IPS-15b (cell line): ENCODE data around the gene CREB1.
A peak's percentile ranks its signal among the peaks of the same experiment; 100 is the strongest.

Source experiments
- H3K27me3 ChIP-seq: one replicate; pipeline ENCODE4 v1.6.1; 2013; ENCODE audit warnings: low read length; ENCODE audit not compliant: control insufficient read depth, insufficient read depth
- H3K36me3 ChIP-seq: one replicate; pipeline ENCODE4 v1.6.1; 2013; ENCODE audit warnings: low read length; ENCODE audit not compliant: control insufficient read depth, insufficient read depth
- H3K4me1 ChIP-seq: one replicate; pipeline ENCODE4 v1.6.1; 2013; ENCODE audit warnings: mild to moderate bottlenecking, low read length; ENCODE audit not compliant: control insufficient read depth, insufficient read depth
- H3K4me3 ChIP-seq: one replicate; pipeline ENCODE4 v1.5.1; 2013; ENCODE audit warnings: low read depth, low read length
- H3K9ac ChIP-seq: one replicate; pipeline ENCODE4 v1.6.1; 2013; ENCODE audit warnings: low read depth, mild to moderate bottlenecking, low read length
- H3K9me3 ChIP-seq: one replicate; pipeline ENCODE4 v1.6.1; 2013; ENCODE audit warnings: mild to moderate bottlenecking, low read length; ENCODE audit not compliant: control insufficient read depth, insufficient read depth

CREB1 gene

GRCh38 chr2:207530160-207531031 is 634 bp downstream of the CREB1 start:
- Histone ChIP-seq H3K4me3 (peak overlapping the region; percentile 88), H3K9me3 (no peaks in the 10 kb centered on the region), H3K27me3 (peaks cover 13% of the 10 kb centered on the region), H3K9ac (peak overlapping the region; percentile 93), H3K36me3 (no peaks in the 10 kb centered on the region), H3K4me1 (peaks cover 7% of the 10 kb centered on the region)

- Histone ChIP-seq H3K4me1 (peaks cover 7% of the 10 kb centered on the region), H3K36me3 (no peaks in the 10 kb centered on the region), H3K27me3 (peaks cover 13% of the 10 kb centered on the region), H3K9ac (peak overlapping the region; percentile 66), H3K4me3 (peak overlapping the region; percentile 80), H3K9me3 (no peaks in the 10 kb centered on the region)
Measured at GRCh38 chr2:207531032-207531952, 1.5 kb downstream of the CREB1 start.

- Histone ChIP-seq H3K36me3 (no peaks in the 10 kb centered on the region), H3K4me1 (peaks cover 7% of the 10 kb centered on the region), H3K9ac (no peak overlapping the region), H3K27me3 (peaks cover 9% of the 10 kb centered on the region), H3K4me3 (no peak overlapping the region), H3K9me3 (no peaks in the 10 kb centered on the region)
Measured at GRCh38 chr2:207532676-207533075, 2.9 kb downstream of the CREB1 start.

GRCh38 chr2:207533461-207534008 is 3.8 kb downstream of the CREB1 start:
- no peak overlapping the region for H3K4me3 ChIP-seq
- H3K4me1 ChIP-seq: no peaks in the 10 kb centered on the region
- H3K9me3 ChIP-seq: no peaks in the 10 kb centered on the region
- no peaks in the 10 kb centered on the region for H3K36me3 ChIP-seq
- no peak overlapping the region for H3K9ac ChIP-seq
- peaks cover under 1% of the 10 kb centered on the region for H3K27me3 ChIP-seq

- Histone ChIP-seq H3K4me1 (no peaks in the 10 kb centered on the region), H3K36me3 (no peaks in the 10 kb centered on the region), H3K4me3 (no peak overlapping the region), H3K9ac (no peak overlapping the region), H3K27me3 (no peaks in the 10 kb centered on the region), H3K9me3 (no peaks in the 10 kb centered on the region)
Measured at GRCh38 chr2:207534417-207534816, 4.7 kb downstream of the CREB1 start.

GRCh38 chr2:207539470-207539869 is 9.7 kb downstream of the CREB1 start:
- H3K27me3 ChIP-seq: no peaks in the 10 kb centered on the region
- no peaks in the 10 kb centered on the region for H3K4me1 ChIP-seq
- H3K36me3 ChIP-seq: no peaks in the 10 kb centered on the region
- H3K9ac ChIP-seq: no peak overlapping the region
- no peak overlapping the region for H3K4me3 ChIP-seq
- no peaks in the 10 kb centered on the region for H3K9me3 ChIP-seq

- no peaks in the 10 kb centered on the region for H3K4me1 ChIP-seq
- no peak overlapping the region for H3K4me3 ChIP-seq
- H3K9ac ChIP-seq: no peak overlapping the region
- H3K27me3 ChIP-seq: no peaks in the 10 kb centered on the region
- H3K9me3 ChIP-seq: no peaks in the 10 kb centered on the region
- no peaks in the 10 kb centered on the region for H3K36me3 ChIP-seq
Measured at GRCh38 chr2:207540431-207540830, 10.7 kb downstream of the CREB1 start.

GRCh38 chr2:207541933-207542332 is 12.2 kb downstream of the CREB1 start:
- Histone ChIP-seq H3K27me3 (no peaks in the 10 kb centered on the region), H3K36me3 (no peaks in the 10 kb centered on the region), H3K4me1 (peaks cover 2% of the 10 kb centered on the region), H3K4me3 (no peak overlapping the region), H3K9ac (no peak overlapping the region), H3K9me3 (no peaks in the 10 kb centered on the region)

GRCh38 chr2:207543272-207543671 is 13.5 kb downstream of the CREB1 start:
- Histone ChIP-seq H3K9ac (no peak overlapping the region), H3K4me1 (peaks cover 2% of the 10 kb centered on the region), H3K9me3 (no peaks in the 10 kb centered on the region), H3K27me3 (no peaks in the 10 kb centered on the region), H3K4me3 (no peak overlapping the region), H3K36me3 (no peaks in the 10 kb centered on the region)

GRCh38 chr2:207546822-207547221 is 17.1 kb downstream of the CREB1 start:
- Histone ChIP-seq H3K4me1 (peaks cover 5% of the 10 kb centered on the region), H3K9me3 (no peaks in the 10 kb centered on the region), H3K27me3 (no peaks in the 10 kb centered on the region), H3K9ac (no peak overlapping the region), H3K36me3 (no peaks in the 10 kb centered on the region), H3K4me3 (no peak overlapping the region)

- Histone ChIP-seq H3K9ac (no peak overlapping the region), H3K9me3 (no peaks in the 10 kb centered on the region), H3K4me3 (no peak overlapping the region), H3K36me3 (no peaks in the 10 kb centered on the region), H3K27me3 (no peaks in the 10 kb centered on the region), H3K4me1 (peaks cover 5% of the 10 kb centered on the region)
Measured at GRCh38 chr2:207549145-207549544, 19.4 kb downstream of the CREB1 start.
